K562 treated with DMSO at 1 percent for 48 hours (cell line): ENCODE data around the gene RALGAPA2. TPM values are rescaled to one million over a fixed set of nuclear protein-coding genes. Genes with fewer than 3 reads are reported as not detected.

Experiments
- total RNA-seq: library from RNA; unstranded; fragments of 300-600 nt; gene quantifications from 2 replicates; pipeline ENCODE4 v1.2.3, GENCODE V29; 2022; ENCODE audit warnings: low replicate concordance; ENCODE audit errors: extremely low read depth

The RALGAPA2 gene
- total RNA-seq = not detected in 2 replicates

GRCh38 chr20:20712474-20713243 lies at the start of gene RALGAPA2:
TSS of gene RALGAPA2 (minus strand) at chr20:20712644. CDS start at chr20:20712480, 164 bp downstream.

GRCh38 chr20:20367575-20368417 lies 344.6 kb downstream of the RALGAPA2 start, which contains the start of gene INSM1:
TSS of gene INSM1 (plus strand) at chr20:20368104. CDS start at chr20:20368268, 164 bp downstream.

